Endothelial cell of umbilical vein (primary cell): ENCODE data around the gene BPGM. TPM values are rescaled to one million over a fixed set of nuclear protein-coding genes. Genes with fewer than 3 reads are reported as not detected.
A peak's percentile ranks its signal among the peaks of the same experiment; 100 is the strongest.

Source experiments
- BruUV-seq: library from RNA; stranded (reverse); fragments of 400-500 nt; replicated peaks from 2 replicates; lab custom pipeline; 2021; lab: Mats Ljungman, UMichigan
- CTCF ChIA-PET: fragments of 300-600, 350-600 bp; sonication (Branson Sonifier 250); formaldehyde crosslinking; loops from one replicate; lab custom pipeline; 2021; ENCODE audit warnings: antibody characterized with exemption, inconsistent platforms; lab: Charles Lee
- POLR2A ChIA-PET: fragments of 300-600, 350-600 bp; sonication (Branson Sonifier 250); formaldehyde crosslinking; loops from one replicate; lab custom pipeline; 2021; ENCODE audit warnings: antibody characterized with exemption, inconsistent platforms; lab: Charles Lee
- DNase-seq: peaks from one replicate; pipeline ENCODE4 v3.0.0-alpha.2; 2011; ENCODE audit warnings: low read depth, low spot score
- FAIRE-seq: peaks from 2 replicates; lab custom pipeline; 2011; peaks lifted over from hg19 to GRCh38; lab: Jason Lieb, UNC
- H2AFZ ChIP-seq: 2 replicates; pipeline ENCODE4 v1.6.0; 2012; ENCODE audit warnings: low read depth, low read length, control low read depth, inconsistent platforms
- H3K27ac ChIP-seq: 2 replicates; pipeline ENCODE4 v1.5.1; 2011; ENCODE audit warnings: low read depth, mild to moderate bottlenecking, control low read depth, low read length, moderate library complexity; ENCODE audit not compliant: insufficient read depth
- H3K27me3 ChIP-seq, 2 experiments: 2 replicates each; pipeline versions ENCODE4 v1.6.0 to v1.6.1; 2011; ENCODE audit warnings: low read length in 2 of 2, mixed read lengths in 1 of 2; ENCODE audit not compliant: control insufficient read depth in 2 of 2, insufficient read depth in 2 of 2
- H3K36me3 ChIP-seq, 2 experiments: 2 replicates in 1 of 2; 3 replicates in 1 of 2; pipeline ENCODE4 v1.5.1; 2011; ENCODE audit warnings: low read length in 2 of 2, mild to moderate bottlenecking in 1 of 2, moderate library complexity in 1 of 2; ENCODE audit not compliant: control insufficient read depth in 2 of 2, insufficient read depth in 2 of 2; ENCODE audit errors: extremely low read depth in 1 of 2
- H3K4me1 ChIP-seq: 3 replicates; pipeline ENCODE4 v1.5.1; 2011; ENCODE audit warnings: mild to moderate bottlenecking, low read length; ENCODE audit not compliant: control insufficient read depth, insufficient read depth; ENCODE audit errors: extremely low read depth
- H3K4me2 ChIP-seq: 2 replicates; pipeline ENCODE4 v1.6.1; 2011; ENCODE audit warnings: low read length, control low read depth, mixed read lengths; ENCODE audit not compliant: insufficient read depth
- H3K4me3 ChIP-seq, 3 experiments: fragments of 200-600 bp in 1 of 3; sonication (generic), shearing (Covaris generic) in 1 of 3; replicated peaks in 1 of 3; 2 replicates each; pipeline ENCODE4 v1.5.1; 2011 to 2016; ENCODE audit warnings: control low read depth in 3 of 3, low read length in 3 of 3, mild to moderate bottlenecking in 2 of 3, inconsistent platforms in 1 of 3, low read depth in 1 of 3, moderate library complexity in 1 of 3; ENCODE audit not compliant: insufficient read depth in 1 of 3
- H3K79me2 ChIP-seq: 2 replicates; pipeline ENCODE4 v1.6.0; 2012; ENCODE audit warnings: low read length, inconsistent platforms; ENCODE audit not compliant: control insufficient read depth, insufficient read depth
- H3K9ac ChIP-seq: replicated peaks from 2 replicates; pipeline ENCODE3; 2011; ENCODE audit warnings: low read length, control low read depth; ENCODE audit not compliant: insufficient read depth; ENCODE audit errors: extremely low read depth
- H3K9me1 ChIP-seq: replicated peaks from 3 replicates; pipeline ENCODE4 v1.6.0; 2011; ENCODE audit warnings: mild to moderate bottlenecking, low read length; ENCODE audit not compliant: control insufficient read depth, insufficient read depth; ENCODE audit errors: extremely low read depth
- H3K9me3 ChIP-seq: replicated peaks from 2 replicates; pipeline ENCODE4 v1.5.1; 2012; ENCODE audit warnings: low read length, inconsistent platforms; ENCODE audit not compliant: control insufficient read depth, insufficient read depth
- H4K20me1 ChIP-seq: replicated peaks from 2 replicates; pipeline ENCODE3; 2011; ENCODE audit warnings: mild to moderate bottlenecking, low read length; ENCODE audit not compliant: control insufficient read depth, insufficient read depth; ENCODE audit errors: extremely low read depth
- EZH2 ChIP-seq: IDR thresholded peaks from 2 replicates; pipeline ENCODE4 v1.6.1; 2012; ENCODE audit warnings: borderline replicate concordance, low read depth, mild to moderate bottlenecking, moderate library complexity, low read length, inconsistent platforms; ENCODE audit not compliant: severe bottlenecking
- FOS ChIP-seq: IDR thresholded peaks from 2 replicates; pipeline ENCODE4 v1.6.1; 2011; ENCODE audit warnings: mild to moderate bottlenecking, low read length, moderate library complexity, borderline replicate concordance; ENCODE audit not compliant: insufficient read depth
- GATA2 ChIP-seq: IDR thresholded peaks from 2 replicates; pipeline ENCODE4 v1.7.0; 2011; ENCODE audit warnings: low read depth, mild to moderate bottlenecking, moderate library complexity, mixed read lengths, low read length; ENCODE audit not compliant: insufficient read length, insufficient read depth
- JUN ChIP-seq: IDR thresholded peaks from 2 replicates; pipeline ENCODE4 v1.6.1; 2011; ENCODE audit warnings: borderline replicate concordance, low read depth; ENCODE audit not compliant: insufficient read length, insufficient read depth
- POLR2A ChIP-seq: IDR thresholded peaks from 2 replicates; pipeline ENCODE4 v1.6.1; 2012; ENCODE audit warnings: low read depth, mild to moderate bottlenecking, control low read depth, low read length
- POLR2AphosphoS5 ChIP-seq: IDR thresholded peaks from 2 replicates; pipeline ENCODE4 v1.6.1; 2012; ENCODE audit warnings: low read depth, mild to moderate bottlenecking, control low read depth, low read length, moderate library complexity; ENCODE audit not compliant: insufficient read depth
- dilution Hi-C: fragments of 300-500 bp; cut with MboI; formaldehyde crosslinking; loops from one replicate; pipeline ENCODE4 v1.15.0; 2019; ENCODE audit warnings: low sequenced_read_pairs; ENCODE audit not compliant: extremely low pct_ligation_motif_present
- intact Hi-C: fragments of 100-400 bp; cut with micrococcal nuclease; formaldehyde crosslinking; loops from one replicate; pipeline ENCODE4 v1.10.0; 2022
- polyA plus RNA-seq, 4 experiments: library from polyadenylated mRNA; depleted of rRNA in 3 of 4; stranded (reverse) in 3 of 4; unstranded in 1 of 4; fragments of >200 nt; gene quantifications; 2 replicates each; pipeline versions ENCODE4 v1.2.1 to v1.2.3, GENCODE V29; 2011 to 2012; ENCODE audit warnings: missing spikeins in 1 of 4
- total RNA-seq: library from RNA; stranded (reverse); gene quantifications from 2 replicates; pipeline ENCODE4 v1.2.3, GENCODE V29; 2021
- TF ChIP-seq, protein P1 (sequence below), 2 donors: IDR thresholded peaks; 1 replicate in 1 of 2; 2 replicates in 1 of 2; pipeline ENCODE4 v1.5.1; 2011; ENCODE audit warnings: low read length in 2 of 2, mild to moderate bottlenecking in 2 of 2, moderate library complexity in 2 of 2, control low read depth in 1 of 2, inconsistent platforms in 1 of 2, low read depth in 1 of 2; ENCODE audit not compliant: insufficient read depth in 1 of 2; ENCODE audit errors: extremely low read depth in 1 of 2
- TF ChIP-seq, protein P2 (sequence below): IDR thresholded peaks from 2 replicates; pipeline ENCODE4 v1.6.1; 2011; ENCODE audit not compliant: insufficient read depth, insufficient read length

The BPGM gene
- total and polyA plus RNA-seq, 2 donors (not counting 3 experiments of a cell fraction or from before 2014, with no cell fraction given), result 24.2 to 28.3 TPM

DNA sequence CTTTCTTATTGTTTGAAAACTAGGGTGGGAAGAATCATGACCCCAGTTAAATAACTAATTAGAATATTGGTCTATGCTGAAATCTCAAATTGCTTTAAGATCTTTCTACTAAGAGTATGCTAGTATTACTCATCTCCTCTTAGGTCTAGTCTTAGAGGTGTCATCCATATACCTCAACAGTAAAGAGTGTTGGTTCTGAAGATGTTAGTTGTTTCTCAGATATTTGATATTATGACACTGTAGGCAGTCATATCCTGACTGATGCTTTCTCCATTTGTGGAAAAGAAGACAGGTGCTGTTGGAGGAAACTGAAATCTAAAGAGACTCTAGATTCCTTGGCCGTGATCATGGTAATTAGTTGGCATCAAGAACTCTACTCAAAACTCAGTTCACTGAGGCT lies 21.2 kb downstream of the BPGM start:
- Histone ChIP-seq H3K9ac (no peak overlapping the region), H3K9me1 (no peaks in the 10 kb centered on the region), H3K9me3 (no peaks in the 10 kb centered on the region), H3K79me2 (peaks cover 65% of the 10 kb centered on the region), H4K20me1 (no peaks in the 10 kb centered on the region), H3K4me2 (peak overlapping the region; percentile 16), H3K4me3 (no peak overlapping the region), H2AFZ (no peak overlapping the region), H3K27ac (peak overlapping the region; percentile 100), H3K36me3 (peaks cover 0 to 1% of the 10 kb centered on the region in 2 experiments), H3K27me3 (no peaks in the 10 kb centered on the region), H3K4me1 (peaks cover 59% of the 10 kb centered on the region)
- intact Hi-C loops (no loop called here), dilution Hi-C loops (no loop called here)
- POLR2A ChIA-PET, result interaction anchor here (1.6 kb wide), 1 partner anchor 21 kb away, joined by 5 read pairs; no protein-coding TSS in a partner anchor
- TF ChIP-seq JUN (no peak), GATA2 (no peak), FOS (peak; percentile 32)
- no TSS peak for BruUV-seq
- CTCF ChIA-PET, result interaction anchor here (0.9 to 5.1 kb wide), 2 partner anchors 32 to 35 kb away, joined by 3 to 31 read pairs; no protein-coding TSS in a partner anchor
- no peak for DNase-seq
- no peak for FAIRE-seq

GRCh38 chr7:134669388-134669787 lies 22.7 kb downstream of the BPGM start:
- Histone ChIP-seq H4K20me1 (no peaks in the 10 kb centered on the region), H3K79me2 (peaks cover 58% of the 10 kb centered on the region), H3K27ac (peak overlapping the region; percentile 100), H2AFZ (no peak overlapping the region), H3K4me1 (peaks cover 50% of the 10 kb centered on the region), H3K9me1 (no peaks in the 10 kb centered on the region), H3K4me2 (peak overlapping the region; percentile 60), H3K36me3 (peaks cover 0 to 1% of the 10 kb centered on the region in 2 experiments), H3K4me3 (no peak overlapping the region), H3K27me3 (no peaks in the 10 kb centered on the region), H3K9ac (peak overlapping the region; percentile 92), H3K9me3 (no peaks in the 10 kb centered on the region)
- TF ChIP-seq EZH2, result no peak
- no peak for TF ChIP-seq JUN
- no peak for TF ChIP-seq POLR2AphosphoS5
- TF ChIP-seq, protein P1, sequence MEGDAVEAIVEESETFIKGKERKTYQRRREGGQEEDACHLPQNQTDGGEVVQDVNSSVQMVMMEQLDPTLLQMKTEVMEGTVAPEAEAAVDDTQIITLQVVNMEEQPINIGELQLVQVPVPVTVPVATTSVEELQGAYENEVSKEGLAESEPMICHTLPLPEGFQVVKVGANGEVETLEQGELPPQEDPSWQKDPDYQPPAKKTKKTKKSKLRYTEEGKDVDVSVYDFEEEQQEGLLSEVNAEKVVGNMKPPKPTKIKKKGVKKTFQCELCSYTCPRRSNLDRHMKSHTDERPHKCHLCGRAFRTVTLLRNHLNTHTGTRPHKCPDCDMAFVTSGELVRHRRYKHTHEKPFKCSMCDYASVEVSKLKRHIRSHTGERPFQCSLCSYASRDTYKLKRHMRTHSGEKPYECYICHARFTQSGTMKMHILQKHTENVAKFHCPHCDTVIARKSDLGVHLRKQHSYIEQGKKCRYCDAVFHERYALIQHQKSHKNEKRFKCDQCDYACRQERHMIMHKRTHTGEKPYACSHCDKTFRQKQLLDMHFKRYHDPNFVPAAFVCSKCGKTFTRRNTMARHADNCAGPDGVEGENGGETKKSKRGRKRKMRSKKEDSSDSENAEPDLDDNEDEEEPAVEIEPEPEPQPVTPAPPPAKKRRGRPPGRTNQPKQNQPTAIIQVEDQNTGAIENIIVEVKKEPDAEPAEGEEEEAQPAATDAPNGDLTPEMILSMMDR (IDR thresholded peaks at IDR 0.05; ENCODE audit: extremely low read depth in 1 of 2, insufficient read depth in 1 of 2, low read depth in 1 of 2, low read length in 2 of 2), result no peak
- peak; percentile 78 for TF ChIP-seq GATA2
- TF ChIP-seq, protein P2, sequence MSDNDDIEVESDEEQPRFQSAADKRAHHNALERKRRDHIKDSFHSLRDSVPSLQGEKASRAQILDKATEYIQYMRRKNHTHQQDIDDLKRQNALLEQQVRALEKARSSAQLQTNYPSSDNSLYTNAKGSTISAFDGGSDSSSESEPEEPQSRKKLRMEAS, result no peak
- TF ChIP-seq POLR2A, result no peak
- ChIA-PET POLR2A (interaction anchor here (1.4 kb wide), 1 partner anchor 23 kb away, joined by 4 read pairs; the partner anchor contains the start of gene BPGM), CTCF (interaction anchor here (1.5 to 5.1 kb wide), 4 partner anchors 9 to 37 kb away, joined by 3 to 31 read pairs (median 6); no protein-coding TSS in a partner anchor)
- DNase-seq, result no peak
- intact Hi-C loops (no loop called here), dilution Hi-C loops (no loop called here)
- no peak for FAIRE-seq
- TSS peak; percentile 96 for BruUV-seq
